GM19328 (cell line): ENCODE data around the gene ATAD3C.
"Not testable (repeated sequence)": the region's sequence is repeated elsewhere in the genome, so short reads cannot be mapped to it uniquely, and the experiment has no call there.

ENCODE experiments used
- ATAC-seq: cut with Tn5 transposase; IDR thresholded peaks from one replicate; pipeline ENCODE4 v1.9.1; 2021; ENCODE audit warnings: mild to moderate bottlenecking, moderate library complexity; ENCODE audit not compliant: unreplicated experiment

The ATAD3C gene, protein sequence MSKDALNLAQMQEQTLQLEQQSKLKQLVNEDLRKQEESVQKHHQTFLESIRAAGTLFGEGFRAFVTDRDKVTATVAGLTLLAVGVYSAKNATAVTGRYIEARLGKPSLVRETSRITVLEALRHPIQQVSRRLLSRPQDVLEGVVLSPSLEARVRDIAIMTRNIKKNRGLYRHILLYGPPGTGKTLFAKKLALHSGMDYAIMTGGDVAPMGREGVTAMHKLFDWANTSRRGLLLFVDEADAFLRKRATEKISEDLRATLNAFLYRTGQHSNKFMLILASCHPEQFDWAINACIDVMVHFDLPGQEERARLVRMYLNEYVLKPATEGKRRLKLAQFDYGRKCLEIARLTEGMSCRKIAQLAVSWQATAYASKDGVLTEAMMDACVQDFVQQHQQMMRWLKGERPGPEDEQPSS

DNA sequence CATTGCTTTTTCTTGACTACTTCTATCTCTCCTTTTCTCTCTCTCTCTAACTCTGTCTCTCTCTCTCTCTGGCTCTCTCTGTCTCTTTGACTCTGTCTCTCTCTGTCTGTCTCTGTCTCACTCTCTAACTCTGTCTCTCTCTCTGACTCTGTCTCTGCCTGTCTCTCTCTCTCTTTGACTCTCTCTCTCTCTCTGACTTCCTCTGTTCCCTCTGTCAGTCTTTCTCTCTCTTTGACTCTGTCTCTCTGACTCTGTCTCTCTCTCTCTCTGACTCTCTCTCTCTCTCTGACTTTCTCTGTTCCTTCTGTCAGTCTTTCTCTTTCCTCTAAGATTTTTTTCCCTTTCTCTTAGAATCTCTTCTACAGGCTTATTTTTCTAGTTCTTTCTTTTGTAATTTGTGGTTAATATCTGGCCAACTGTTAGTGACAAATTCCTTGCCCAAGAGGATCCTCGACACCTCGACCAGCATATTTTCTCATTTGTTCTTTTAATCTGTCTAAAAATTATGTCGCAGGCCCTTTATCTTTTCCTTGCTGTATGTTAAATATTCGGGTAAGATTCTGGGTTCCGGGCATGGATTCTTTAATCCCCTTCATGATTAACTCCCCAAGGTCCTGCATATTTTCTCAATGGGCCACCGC is at the start of gene ATAD3C:
ATAD3C (plus strand) TSS at position 591 of the 641 bp plus-strand sequence. CDS start 995 bp downstream, outside the sequence.
- no peak for ATAC-seq

DNA sequence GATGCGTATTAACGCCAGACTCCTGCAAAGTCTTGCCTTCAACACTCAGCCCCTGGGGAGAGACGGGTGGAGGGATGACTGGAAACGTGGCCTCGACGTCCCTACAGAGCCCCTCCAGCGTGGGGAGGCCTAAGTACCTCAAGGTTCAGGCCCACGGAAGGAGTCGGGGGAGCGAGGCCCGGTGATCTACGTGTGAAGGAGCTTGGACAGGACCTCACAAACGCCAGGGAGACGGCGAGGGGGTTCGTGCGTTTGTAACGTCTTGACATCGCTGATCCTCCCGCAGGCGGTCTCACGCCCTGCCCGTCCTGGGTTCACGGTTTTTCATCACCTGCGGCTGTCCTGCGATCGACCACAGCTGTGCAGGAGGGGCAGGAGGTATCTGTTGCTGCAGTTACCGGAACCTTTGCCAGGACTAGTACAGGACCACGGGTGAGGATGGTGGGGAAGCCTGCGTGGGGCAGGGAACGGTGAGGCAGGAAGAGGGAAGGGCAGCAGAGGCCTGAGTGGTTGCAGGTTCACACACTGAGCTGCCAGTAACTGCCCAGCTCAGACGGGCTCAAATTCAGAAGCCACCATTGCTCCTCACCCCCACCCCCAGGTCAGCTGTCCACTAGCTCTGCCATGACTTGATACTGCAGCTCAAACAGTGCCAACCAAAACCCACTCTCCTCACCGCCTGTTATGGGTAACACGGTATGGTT is 49.5 kb upstream of the ATAD3C start:
- ATAC-seq: no peak

DNA sequence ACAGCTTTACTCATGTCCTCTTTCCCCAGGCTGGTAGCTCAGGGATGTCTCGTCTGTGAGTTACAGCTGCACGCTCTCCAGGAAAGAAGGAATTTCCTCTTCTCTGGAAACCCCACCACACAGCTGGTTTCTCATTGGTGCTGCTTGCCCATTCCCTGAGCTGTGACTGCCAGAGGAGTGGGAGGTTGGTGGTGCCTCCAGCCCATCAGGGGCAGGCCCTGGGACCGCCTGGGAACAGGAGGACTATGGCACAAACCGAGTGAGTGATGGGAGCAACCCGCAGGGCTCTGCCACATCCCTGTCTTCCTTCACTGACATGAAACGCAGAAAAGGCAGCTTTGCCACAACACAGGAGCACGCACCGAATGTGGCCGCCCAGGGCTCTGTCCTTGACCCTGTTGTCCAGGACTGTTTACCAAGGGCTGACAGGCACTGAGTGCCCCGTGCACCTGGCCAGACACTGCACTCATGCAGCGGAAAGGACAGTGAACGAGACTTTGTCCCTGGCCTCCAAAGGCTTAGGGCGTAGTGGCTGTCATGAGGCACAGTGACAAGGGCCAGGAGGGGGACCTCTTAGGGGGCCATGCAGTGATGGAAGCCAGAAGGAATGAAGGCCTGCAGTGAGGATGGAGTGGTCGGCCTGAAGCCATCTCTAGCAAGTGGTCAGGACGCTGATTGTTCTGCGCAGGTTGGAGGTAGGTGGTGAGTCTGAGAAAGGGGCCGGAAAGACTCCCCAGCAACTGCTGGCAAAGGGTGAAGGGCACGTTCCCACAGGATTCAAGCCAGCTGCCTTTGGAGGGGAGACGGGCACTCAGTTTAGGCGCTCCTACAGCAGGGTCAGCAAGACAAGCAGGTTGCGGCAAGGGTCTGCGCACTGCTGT is 48.7 kb upstream of the ATAD3C start:
- ATAC-seq: no peak

DNA sequence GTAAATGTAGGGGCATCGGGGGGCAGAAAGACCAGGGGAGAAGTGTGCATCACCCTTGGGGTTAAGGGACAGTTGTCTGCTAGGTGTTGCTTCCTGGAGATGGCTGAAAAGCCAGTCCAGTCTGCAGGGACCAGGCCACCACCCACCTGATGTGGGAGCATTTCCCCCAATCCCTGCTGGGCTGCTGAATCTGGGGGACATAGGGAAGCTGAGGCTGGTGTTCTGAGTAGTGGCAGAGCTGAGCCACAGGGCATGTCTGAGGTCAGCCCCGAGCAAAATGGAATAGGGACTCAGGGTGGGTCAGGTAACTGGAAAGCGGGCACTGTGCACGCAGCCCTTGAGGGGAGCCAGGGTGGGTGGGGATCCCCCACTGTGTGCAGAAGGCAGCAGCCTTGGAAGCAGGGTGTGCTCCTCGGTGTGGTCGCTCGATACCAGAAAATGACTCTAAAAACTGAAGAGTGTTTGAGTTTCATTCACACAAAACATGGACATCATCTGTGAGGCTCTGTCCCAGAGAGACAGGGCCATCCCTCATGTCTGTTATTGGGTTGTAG is 48.0 kb upstream of the ATAD3C start:
- ATAC-seq: no peak

DNA sequence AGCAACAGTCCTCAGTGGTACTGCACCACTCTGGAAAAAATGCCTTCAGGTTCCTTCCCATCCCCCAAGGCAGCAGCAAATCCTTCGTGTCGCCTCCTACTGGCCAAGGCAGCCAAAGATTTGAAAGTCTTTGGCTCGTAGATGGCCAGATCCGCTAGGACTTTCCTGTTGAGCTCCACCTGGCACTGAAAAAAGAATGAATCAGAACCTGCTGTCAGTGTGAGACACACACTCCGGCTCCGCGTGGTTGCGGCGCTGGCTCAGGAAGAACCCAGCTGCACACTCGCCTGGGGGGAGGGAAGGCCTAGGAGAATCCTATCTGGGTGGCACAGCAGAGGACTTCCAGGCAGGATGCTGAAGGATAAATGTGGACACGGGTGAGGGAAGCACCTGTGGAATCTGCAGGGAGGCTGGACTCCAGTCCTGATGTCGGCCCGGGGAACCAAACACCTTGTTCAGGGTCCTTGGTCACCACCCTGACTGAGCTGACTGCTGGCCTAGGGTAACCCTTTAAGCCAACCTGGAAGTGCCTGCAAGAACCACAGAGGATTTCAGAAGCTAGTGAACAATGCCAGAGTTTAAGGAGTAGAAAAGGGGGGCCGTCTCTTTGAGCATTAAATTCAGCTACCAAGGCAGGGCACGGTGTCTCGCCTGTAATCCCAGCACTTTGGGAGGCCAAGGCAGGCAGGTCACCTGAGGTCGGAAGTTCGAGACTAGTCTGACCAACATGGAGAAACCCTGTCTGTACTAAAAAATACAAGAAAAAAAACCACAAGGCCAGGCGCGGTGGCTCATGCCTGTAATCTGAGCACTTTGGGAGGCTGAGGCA is 47.2 kb upstream of the ATAD3C start:
- no peak for ATAC-seq

DNA sequence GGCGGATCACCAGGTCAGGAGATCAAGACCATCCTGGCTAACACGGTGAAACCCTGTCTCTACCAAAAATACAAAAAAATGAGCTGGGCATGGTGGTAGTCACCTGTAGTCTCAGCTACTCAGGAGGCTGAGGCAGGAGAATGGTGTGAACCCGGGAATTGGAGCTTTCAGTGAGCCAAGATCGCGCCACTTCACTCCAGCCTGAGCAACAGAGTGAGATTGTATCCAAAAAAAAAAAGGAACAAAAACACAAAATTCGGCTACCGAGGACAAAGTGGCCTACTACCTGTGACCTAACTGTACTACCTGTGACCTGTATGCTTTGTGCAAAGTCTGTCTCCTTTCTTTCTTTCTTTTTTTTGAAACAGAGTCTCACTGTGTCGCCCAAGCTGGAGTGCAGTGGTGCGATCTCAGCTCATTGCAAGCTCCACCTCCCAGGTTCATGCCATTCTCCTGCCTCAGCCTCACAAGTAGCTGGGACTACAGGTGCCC is 46.5 kb upstream of the ATAD3C start:
- ATAC-seq: not testable (repeated sequence)

DNA sequence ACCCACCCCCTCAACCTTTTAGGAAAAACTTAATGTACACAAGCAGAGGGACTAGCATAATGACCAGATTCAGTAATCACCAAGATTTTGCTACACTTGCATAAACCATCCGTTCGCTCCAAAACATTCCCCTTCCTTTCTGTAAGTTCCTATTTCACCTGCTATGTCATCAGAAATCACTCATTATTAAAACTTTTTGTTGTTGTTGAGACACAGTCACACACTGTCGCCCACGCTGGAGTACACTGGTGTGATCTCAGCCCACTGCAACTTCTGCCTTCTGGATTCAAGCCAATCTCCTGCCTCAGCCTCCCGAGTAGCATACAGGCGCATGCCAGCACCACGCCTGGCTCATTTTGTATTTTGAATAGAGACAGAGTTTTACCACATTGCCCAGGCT is 45.8 kb upstream of the ATAD3C start:
- no peak for ATAC-seq

DNA sequence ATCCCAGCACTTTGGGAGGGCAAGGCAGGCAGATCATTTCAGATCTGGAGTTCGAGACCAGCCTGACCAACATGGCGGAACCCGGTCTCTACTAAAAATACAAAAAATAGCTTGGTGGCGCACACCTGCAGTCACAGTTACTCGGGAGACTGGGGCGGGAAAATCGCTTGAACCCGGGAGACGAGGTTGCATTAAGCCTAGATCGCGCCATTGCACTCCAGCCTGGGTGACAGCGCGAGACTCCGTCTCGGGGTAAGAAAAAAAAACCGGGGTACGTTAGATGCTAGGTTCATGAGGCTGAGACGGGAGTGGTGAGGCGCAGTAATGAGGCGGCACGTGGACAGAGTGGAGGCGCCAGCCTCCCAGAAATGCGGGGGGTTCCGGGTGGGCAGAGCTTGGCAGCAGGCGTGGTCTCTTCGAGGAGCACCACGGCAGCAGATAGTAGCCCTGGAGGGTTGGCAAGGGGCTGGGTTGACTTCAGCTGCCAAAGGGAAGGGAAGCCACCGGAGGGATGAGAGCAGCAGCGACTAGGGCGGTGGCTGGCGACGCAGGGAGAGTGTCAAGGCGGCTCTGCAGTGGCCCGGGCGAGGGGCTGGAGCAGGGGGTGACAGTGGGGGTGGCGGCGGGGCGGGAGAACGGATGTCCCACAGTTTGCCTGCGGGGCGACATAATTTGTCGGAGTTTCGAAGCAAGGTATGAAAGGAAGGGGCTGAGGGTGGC is 43.2 kb upstream of the ATAD3C start:
- no peak for ATAC-seq

DNA sequence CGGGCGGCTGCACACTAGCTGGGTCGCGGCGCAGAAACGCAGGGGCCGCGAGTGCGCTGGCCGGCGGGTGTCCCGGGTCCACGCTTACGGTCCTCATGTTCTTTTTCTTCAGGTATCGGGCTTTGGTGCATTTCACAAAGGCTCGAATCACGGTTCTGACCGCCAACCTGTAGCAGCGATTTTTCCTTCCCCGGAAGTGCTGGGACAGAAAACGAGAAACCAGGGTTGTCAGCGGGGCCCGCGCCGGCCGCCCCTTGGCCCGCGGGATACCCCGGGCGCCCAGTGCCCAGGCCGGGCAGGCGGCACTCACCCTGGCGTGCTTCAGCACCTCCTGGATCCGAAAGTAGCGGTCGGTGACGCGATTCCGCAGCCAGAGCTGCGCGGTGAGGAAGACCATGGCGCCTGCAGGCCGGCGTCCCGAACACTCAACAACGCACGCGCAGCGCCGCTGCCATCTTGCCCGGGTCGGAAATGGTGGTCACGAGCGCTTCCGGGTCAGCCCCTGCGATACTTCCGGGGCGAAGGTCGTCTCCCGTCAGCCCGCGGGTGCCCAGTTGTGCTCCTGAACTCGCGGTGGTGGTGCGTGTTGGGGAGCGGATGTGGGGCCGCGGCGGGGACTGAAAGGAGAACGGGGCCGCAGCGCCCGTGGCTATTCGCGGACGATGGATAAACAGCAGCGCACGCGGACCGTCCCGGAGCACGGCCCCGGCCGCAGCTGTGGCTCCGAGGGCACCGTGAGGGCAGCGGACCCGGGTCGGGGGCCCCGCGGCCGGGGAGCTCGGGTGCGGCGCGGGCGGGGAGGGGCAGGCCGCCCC is 42.5 kb upstream of the ATAD3C start, which contains the start of gene MRPL20:
MRPL20 (minus strand) TSS at position 473 of the 815 bp plus-strand sequence; CDS start at position 397, 76 bp downstream.
- peak; percentile 86 for ATAC-seq

DNA sequence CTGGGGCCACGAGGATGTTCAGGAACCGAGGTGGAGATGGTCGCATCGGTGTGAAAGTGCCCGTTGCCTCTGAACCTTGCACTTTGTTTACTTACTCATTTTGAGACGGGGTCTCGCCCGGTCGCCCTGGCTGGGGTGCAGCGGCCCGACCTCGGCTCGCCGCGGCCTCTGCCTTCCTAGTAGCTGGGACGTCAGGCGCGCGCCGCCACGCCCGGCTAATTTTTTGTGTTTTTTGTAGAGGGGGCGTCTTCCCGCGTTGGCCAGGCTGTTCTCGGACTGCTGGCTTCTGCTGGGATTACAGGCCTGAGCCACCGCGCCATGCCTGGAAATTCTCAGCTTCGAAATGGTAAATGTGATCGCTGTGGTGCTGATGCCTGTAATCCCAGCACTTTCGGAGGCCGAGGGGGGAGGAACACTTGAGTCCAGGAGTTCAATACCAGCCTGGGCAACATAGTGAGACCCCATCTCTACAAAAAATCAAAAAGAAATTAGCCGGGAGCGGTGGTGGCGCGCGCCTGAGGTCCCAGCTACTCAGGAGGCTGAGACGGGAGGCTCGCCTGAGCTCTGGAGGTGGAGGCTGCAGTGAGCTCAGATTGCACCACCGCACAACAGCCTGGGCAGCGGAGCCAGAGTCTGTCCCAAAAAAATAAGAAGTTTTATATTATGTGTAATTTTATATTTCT is 41.7 kb upstream of the ATAD3C start:
- no peak for ATAC-seq

DNA sequence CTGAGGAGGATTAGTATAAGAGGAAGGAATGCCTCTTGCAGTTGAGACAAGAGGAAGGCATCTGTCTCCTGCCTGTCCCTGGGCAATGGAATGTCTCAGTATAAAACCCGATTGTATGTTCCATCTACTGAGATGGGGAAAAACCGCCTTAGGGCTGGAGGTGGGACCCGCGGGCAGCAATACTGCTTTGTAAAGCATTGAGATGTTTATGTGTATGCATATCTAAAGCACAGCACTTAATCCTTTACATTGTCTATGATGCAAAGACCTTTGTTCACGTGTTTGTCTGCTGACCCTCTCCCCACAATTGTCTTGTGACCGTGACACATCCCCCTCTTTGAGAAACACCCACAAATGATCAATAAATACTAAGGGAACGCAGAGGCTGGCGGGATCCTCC is 39.3 kb upstream of the ATAD3C start:
- ATAC-seq: not testable (repeated sequence)

DNA sequence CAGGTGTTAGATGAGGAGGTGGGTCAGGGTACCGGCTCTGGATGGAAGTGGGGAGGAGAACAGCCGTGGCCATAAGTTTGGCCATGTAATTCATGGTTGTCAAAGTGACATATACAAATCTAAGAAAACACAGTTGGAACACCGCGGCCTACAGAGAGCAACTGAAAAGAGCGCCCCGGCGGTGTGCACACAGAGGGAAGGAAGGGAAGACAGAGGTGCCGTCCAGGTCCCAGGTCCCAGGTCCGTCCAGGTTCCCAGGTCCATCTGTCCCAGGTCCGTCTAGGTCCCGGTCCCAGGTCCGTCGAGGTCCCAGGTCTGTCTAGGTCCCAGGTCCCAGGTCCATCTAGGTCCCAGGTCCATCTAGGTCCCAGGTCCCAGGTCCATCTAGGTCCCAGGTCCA is 37.9 kb upstream of the ATAD3C start:
- no peak for ATAC-seq

DNA sequence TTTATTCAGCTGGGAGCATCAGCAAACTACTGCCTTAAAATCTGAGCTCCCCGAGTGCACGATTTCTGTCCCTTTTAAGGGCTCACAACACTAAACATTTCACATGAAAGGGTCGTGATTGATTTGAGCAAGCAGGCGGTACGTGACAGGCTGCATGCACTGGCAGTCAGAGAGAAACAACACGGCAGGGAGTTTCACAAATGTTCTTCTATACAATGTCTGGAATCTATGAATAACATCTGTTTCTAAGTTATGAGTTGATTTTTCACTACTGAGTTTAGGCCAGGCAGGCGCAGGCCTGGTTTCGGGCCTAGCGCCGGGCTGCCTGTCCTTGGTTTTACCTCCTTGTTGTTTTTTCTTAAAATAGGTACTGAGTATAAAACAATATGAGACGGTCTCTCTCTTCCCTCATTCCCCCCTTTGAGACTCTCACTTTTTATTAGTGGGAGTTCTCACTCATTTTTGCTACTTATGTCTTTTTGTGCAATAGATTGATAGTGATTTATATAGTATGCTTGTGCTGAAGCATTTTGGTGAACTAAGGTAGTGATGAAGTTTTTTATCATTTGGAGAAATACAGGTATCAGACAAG is 37.1 kb upstream of the ATAD3C start:
- ATAC-seq: not testable (repeated sequence)

DNA sequence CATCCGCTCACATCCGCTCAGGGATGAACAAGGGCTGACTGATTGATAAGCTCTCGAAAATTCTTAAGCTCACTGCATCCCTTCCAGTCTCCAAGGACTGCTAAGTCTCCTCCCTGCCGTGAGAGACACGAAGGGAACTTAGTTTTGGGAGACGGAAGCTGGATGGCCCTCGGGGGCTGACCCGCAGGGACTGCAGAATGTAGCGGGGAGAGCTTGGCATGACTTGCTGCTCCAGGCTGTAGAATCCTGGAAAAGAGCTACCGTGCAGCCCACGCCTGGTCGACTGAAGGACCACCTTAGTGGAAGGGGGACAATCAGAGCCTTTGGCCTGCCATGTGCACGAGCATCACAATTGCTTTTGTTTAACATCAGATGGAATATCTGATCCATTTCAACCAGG is 33.7 kb upstream of the ATAD3C start:
- no peak for ATAC-seq

DNA sequence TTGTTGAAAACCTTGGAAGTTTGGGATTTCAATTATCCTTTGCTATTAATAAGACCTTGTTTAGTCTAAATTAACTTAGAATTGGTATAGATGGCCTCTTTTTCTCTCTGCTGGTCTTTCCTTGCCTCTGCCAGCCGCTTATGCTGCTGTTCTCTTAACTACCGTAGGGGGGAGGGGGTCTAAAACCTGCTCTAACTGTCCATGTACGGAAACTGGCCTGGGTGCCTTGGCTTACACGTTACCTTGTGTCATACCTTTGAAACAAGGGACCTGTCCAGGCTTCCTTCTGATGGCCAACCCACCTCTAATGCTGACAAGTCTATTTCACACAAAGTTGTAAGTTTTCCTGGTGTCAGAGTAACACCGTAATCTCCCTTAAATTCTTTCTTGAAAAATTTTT is 32.1 kb upstream of the ATAD3C start:
- not testable (repeated sequence) for ATAC-seq

DNA sequence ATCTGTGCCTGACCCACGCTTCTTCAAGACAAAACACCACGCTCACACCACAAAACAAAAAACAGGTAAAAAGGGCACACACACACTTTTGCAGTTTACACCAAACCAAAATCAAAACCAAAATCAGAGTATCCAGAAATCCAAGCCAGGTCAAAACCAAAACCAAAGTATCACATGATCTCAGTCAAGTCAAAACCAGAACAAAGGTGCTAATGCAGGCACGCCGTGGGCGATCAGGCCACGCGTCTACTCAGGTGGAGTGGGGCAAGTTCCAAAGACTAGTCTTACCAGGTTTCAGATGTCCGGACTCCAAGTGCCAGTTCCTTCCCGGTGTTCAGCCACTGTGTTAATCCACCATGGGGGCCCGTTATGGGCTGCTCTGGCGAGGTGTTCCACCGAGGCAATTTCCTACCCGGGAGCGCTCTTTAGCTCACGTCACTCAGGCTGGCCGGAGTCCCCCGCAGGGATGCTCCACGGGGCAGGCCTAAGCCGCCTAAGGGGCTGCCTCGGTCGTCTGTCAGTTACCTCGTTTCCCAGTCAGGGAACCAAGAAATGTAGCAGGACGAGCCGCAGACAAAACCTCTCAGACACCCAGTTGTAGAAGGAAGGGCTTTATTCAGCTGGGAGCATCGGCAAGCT is 31.5 kb upstream of the ATAD3C start:
- not testable (repeated sequence) for ATAC-seq
